Islet precursor cell (in vitro differentiated cells): ENCODE results near the gene IGFL2.
"Not testable (repeated sequence)": the region's sequence is repeated elsewhere in the genome, so short reads cannot be mapped to it uniquely, and the experiment has no call there.

Experiments used
- DNase-seq: peaks from one replicate; pipeline ENCODE4 v3.0.0-alpha.2; 2018

The IGFL2 gene

DNA sequence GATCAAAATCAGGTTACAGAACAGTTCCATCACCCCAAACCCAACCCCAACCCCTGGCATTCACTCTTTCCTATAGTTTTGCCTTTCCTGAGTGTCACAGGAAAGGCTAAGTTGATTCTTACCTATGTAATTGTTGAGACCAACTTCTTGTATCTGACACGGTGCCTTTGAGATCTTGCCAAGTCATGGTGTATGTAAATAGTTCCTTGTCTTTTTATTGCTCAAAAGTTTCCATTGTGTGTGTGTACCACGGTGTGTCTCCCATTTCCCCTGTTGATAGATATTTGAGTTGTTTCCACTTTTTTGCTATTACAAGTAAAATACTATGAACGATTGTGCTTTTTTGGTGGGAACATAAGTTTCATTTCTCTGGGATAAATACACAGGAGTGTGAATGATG, 3.3 kb upstream of the IGFL2 start:
- no peak for DNase-seq

GRCh38 chr19:46147166-46147740, 785 bp upstream of the IGFL2 start:
- no peak for DNase-seq

- no peak for DNase-seq
These were observed 2.6 kb downstream of the IGFL2 start for GRCh38 chr19:46150606-46151005.

- DNase-seq, result no peak
These were observed 7.2 kb downstream of the IGFL2 start for GRCh38 chr19:46155237-46155636.

GRCh38 chr19:46159418-46160232, 11.6 kb downstream of the IGFL2 start:
- no peak for DNase-seq

DNA sequence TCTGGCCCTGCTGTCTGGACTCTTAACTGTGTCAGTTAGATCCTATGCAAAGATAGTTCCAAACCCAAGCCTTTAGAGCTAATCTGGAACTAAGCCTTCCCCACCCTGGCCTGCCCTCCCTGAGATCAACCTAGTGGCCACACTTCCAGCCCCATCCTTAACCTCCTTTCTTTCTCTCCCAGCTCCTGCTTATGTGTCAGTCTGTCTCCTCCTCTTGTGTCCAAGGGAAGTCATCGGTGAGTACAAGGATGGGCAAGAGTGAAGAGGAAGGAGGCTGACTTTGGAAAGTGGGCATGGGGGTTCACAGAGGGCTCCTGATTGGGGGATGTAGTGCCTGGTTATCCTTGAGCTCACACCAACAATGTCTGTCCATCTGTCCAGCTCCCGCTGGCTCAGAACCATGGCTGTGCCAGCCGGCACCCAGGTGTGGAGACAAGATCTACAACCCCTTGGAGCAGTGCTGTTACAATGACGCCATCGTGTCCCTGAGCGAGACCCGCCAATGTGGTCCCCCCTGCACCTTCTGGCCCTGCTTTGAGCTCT, 12.3 kb downstream of the IGFL2 start:
- DNase-seq, result no peak

GRCh38 chr19:46161642-46162257, 13.7 kb downstream of the IGFL2 start:
- DNase-seq, result not testable (repeated sequence)

DNA sequence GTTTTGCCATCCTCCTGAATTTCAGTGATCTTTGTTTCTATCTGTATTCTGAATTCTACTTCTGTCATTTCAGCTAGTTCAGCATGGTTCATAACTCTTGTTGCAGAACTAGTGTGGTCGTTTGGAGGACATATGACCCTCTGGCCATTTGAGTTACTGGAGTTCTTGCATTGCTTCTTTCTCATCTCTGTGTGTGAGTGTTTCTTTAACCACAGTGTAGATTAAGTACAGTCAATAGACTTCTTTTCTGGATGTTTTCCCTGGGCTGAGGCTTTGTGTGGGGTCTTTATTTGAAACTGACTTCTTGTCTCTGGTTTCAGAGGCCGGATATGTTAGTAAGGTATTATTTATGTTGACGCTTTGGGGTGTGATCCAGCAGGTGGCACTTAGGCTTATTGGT, 14.7 kb downstream of the IGFL2 start:
- DNase-seq, result no peak

GRCh38 chr19:46173886-46174480, 25.9 kb downstream of the IGFL2 start:
- DNase-seq, result no peak

- no peak for DNase-seq
These were observed 28.2 kb downstream of the IGFL2 start for GRCh38 chr19:46176116-46176860.

DNA sequence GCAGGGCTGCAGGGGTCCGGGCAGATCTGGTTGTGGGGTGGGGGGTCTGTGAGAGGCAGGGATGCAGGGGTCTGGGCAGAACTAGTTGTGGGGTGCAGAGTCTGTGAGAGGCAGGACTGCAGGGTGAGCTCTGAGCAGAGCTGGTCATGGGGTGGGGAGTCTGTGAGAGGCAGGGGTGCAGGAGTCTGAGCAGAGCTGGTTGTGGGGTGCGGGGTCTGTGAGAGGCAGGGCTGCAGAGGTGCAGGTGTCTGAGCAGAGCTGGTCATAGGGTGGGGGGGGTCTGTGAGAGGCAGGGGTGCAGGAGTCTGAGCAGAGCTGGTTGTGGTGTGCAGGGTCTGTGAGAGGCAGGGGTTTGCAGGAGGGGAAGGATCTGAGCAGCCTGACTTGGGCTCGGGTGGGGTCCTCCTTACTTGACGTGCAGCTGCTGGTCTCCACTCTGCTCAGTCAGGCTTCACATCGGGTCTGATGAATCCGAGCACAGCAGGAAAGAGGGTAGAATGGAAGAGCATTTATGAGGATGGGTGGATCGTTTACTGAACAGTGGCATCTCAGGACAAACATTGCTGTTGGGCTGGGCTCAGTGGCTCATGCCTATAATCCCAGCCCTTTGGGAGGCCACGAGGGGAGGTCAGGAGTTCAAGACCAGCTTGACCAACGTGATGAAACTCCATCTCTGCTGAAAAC, 31.2 kb downstream of the IGFL2 start:
- DNase-seq, result no peak

GRCh38 chr19:46180701-46181387, 32.8 kb downstream of the IGFL2 start:
- DNase-seq, result no peak

- no peak for DNase-seq
These were observed 33.3 kb downstream of the IGFL2 start for GRCh38 chr19:46181388-46181779.

- no peak for DNase-seq
These were observed 34.4 kb downstream of the IGFL2 start for GRCh38 chr19:46182476-46182875.

- DNase-seq, result not testable (repeated sequence)
These were observed 37.0 kb downstream of the IGFL2 start for GRCh38 chr19:46184775-46185710.

GRCh38 chr19:46186101-46186716, 38.2 kb downstream of the IGFL2 start:
- DNase-seq, result no peak

DNA sequence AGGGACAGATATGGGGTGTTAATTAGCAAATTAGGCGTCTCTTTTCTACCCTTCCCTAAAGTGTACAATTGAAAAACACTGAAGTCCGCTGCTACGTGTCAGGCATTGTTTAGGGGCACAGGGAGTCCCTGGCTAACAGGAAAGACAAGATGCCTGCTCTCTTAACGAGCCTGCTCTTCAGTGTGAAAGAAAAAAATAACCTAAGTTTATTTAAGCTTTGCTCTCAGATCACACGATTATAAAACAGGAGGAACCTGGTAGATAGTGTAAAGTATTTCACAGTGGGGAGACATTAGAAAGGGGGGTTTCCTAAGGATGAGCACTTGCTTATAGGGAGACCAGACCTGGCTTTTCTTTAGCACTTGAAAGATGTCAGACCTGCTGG, 38.7 kb downstream of the IGFL2 start:
- no peak for DNase-seq

DNA sequence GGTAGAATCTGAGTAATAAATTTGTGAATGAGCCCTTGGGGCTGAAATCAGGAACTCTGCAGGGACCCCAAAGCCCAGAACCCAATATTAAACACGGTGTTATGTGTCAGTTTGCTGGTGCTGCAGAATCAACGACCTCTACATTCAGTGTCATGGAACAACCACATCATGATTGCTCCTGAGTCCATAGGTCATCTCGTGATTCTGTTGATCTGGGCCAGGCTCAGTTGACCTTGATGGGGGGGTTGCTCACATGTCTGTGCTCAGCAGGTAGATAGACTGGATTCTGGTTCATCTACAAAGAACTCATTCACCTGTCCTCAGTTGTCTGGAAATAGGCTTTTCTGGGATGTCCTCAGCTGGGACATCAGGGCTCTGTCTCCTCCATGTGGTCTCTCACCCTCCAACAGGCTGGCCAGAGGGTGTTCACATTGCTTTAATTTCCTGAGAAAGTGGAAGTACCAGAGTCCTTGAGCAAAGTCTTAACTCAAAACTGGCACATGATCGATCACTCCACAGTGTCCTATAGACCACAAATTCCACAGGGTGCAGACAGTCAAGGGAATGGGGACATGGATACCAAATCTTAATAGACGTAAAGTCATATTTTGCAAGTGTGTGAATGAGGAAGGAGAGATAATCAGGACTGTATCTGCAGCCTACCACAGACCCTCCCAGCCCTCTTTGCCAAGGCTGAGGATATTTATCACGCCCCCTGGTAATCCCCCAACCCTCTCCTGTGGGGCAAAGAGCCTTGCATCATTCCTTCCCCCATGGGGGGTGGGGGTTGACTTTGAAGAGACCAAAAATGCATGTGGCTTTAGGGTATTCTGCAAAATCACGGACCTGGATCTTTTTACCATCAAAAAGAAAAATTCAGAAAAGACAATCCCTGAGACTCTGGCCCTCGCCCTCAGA, 42.2 kb downstream of the IGFL2 start:
- DNase-seq, result no peak

- no peak for DNase-seq
These were observed 43.3 kb downstream of the IGFL2 start for GRCh38 chr19:46191356-46191755.
